PC-3 (cell line): ENCODE results near the gene FAM120B. TPM values are rescaled to one million over a fixed set of nuclear protein-coding genes. Genes with fewer than 3 reads are reported as not detected.

Experiments used
- ATAC-seq: fragments of 200-7000 bp; cut with Tn5 transposase; 2 replicates; pipeline ENCODE4 v1.9.1; 2020; ENCODE audit warnings: mild to moderate bottlenecking, moderate library complexity
- BruUV-seq: library from RNA; stranded (reverse); fragments of 400-500 nt; replicated peaks from 2 replicates; lab custom pipeline; 2021; lab: Mats Ljungman, UMichigan
- CTCF ChIA-PET: fragments of 300-600 bp; sonication (Branson Sonifier 250); formaldehyde crosslinking; loops from one replicate; lab custom pipeline; 2022; ENCODE audit warnings: antibody characterized with exemption; lab: Charles Lee
- POLR2A ChIA-PET: fragments of 300-600 bp; sonication (Branson Sonifier 250); formaldehyde crosslinking; loops from one replicate; lab custom pipeline; 2022; ENCODE audit warnings: antibody characterized with exemption; ENCODE audit not compliant: unreplicated experiment; lab: Charles Lee
- DNase-seq: peaks from one replicate; pipeline ENCODE4 v3.0.0-alpha.2; 2015
- H2AFZ ChIP-seq: fragments of 300-600 bp; sonication (generic); 2 replicates; pipeline ENCODE4 v1.6.0; 2016; ENCODE audit warnings: antibody characterized with exemption, low read length
- H3F3A ChIP-seq: fragments of 300-600 bp; sonication (generic); one replicate; pipeline ENCODE4 v1.6.0; 2017; ENCODE audit warnings: antibody characterized with exemption, low read length, control low read depth, mild to moderate bottlenecking; ENCODE audit not compliant: unreplicated experiment
- H3K27ac ChIP-seq: fragments of 300-600 bp; sonication (generic); 2 replicates; pipeline ENCODE4 v1.5.1; 2016; ENCODE audit warnings: mild to moderate bottlenecking, low read length
- H3K27me3 ChIP-seq: fragments of 300-600 bp; sonication (generic); 2 replicates; pipeline ENCODE4 v1.6.1; 2016; ENCODE audit warnings: low read length, mixed read lengths
- H3K36me3 ChIP-seq: fragments of 300-600 bp; sonication (generic); 2 replicates; pipeline ENCODE4 v1.6.1; 2016; ENCODE audit warnings: low read depth, mixed run types, low read length, mixed read lengths
- H3K4me1 ChIP-seq: fragments of 300-600 bp; sonication (generic); 2 replicates; pipeline ENCODE4 v1.5.1; 2016; ENCODE audit warnings: low read length; ENCODE audit not compliant: insufficient read depth
- H3K4me2 ChIP-seq: fragments of 300-600 bp; sonication (generic); 2 replicates; pipeline ENCODE4 v1.6.0; 2016; ENCODE audit warnings: low read length
- H3K4me3 ChIP-seq: fragments of 300-600 bp; sonication (generic); 2 replicates; pipeline ENCODE4 v1.5.1; 2016; ENCODE audit warnings: mild to moderate bottlenecking, low read length, mixed read lengths
- H3K79me2 ChIP-seq: fragments of 300-600 bp; sonication (generic); 2 replicates; pipeline ENCODE4 v1.6.1; 2017; ENCODE audit warnings: low read length, mixed read lengths
- H3K9ac ChIP-seq: fragments of 300-600 bp; sonication (generic); 2 replicates; pipeline ENCODE4 v1.6.0; 2016; ENCODE audit warnings: mild to moderate bottlenecking, low read length
- H3K9me2 ChIP-seq: fragments of 300-600 bp; sonication (generic); replicated peaks from 2 replicates; pipeline ENCODE4 v1.6.1; 2016; ENCODE audit warnings: mixed run types, low read length, mixed read lengths
- H3K9me3 ChIP-seq: fragments of 300-600 bp; sonication (generic); 2 replicates; pipeline ENCODE4 v1.6.1; 2016; ENCODE audit warnings: low read length, mixed read lengths
- H4K20me1 ChIP-seq: fragments of 300-600 bp; sonication (generic); 2 replicates; pipeline ENCODE4 v1.6.1; 2016; ENCODE audit warnings: low read length, mixed read lengths
- EZH2 ChIP-seq: fragments of 300-600 bp; sonication (generic); IDR thresholded peaks from one replicate; pipeline ENCODE4 v1.6.1; 2017; ENCODE audit warnings: antibody characterized with exemption, mild to moderate bottlenecking, low read length; ENCODE audit not compliant: unreplicated experiment
- EZH2phosphoT487 ChIP-seq: fragments of 300-600 bp; sonication (generic); IDR thresholded peaks from 2 replicates; pipeline ENCODE4 v1.6.1; 2018; ENCODE audit warnings: mild to moderate bottlenecking, antibody characterized with exemption, low read length, borderline replicate concordance
- intact Hi-C: fragments of 100-400 bp; cut with micrococcal nuclease; formaldehyde crosslinking; loops from 2 replicates; pipeline ENCODE4 v1.9.0; 2023
- total RNA-seq: library from RNA; depleted of rRNA; stranded (reverse); fragments of >200 nt; gene quantifications from 2 replicates; pipeline ENCODE4 v1.2.3, GENCODE V29; 2014
- TF ChIP-seq, protein P1 (sequence below): fragments of 300-600 bp; sonication (generic); conservative IDR thresholded peaks from 2 replicates; pipeline ENCODE4 v1.5.1; 2017; ENCODE audit warnings: antibody characterized with exemption, low read depth, mild to moderate bottlenecking, low read length

The FAM120B gene
- total RNA-seq, 1 experiment from 2014 or later: 8.7 TPM

DNA sequence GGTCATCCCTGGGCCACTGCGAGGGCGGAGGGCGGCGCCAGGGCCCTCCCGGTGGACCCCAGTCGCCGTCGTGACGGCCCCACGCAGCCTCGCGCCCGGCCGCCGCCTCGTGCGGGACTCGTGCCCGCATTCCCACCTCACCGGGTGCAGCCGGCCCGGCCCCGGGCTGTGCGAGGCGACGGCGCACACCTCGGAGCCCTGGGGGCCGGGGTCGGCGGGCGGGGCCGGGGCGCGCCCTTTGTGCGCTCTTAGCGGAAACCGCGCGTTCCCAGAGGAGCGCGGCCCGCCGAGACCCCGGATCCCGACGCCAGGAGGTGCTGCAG lies 10.2 kb upstream of the FAM120B start:
- CTCF ChIA-PET: no interaction called here
- ATAC-seq: no peak
- Histone ChIP-seq H3K4me1 (peaks cover 10% of the 10 kb centered on the region), H3K36me3 (no peaks in the 10 kb centered on the region), H4K20me1 (no peaks in the 10 kb centered on the region), H3K27ac (no peak overlapping the region), H3K9ac (no peak overlapping the region), H3K4me3 (peak overlapping the region; percentile 68), H3K4me2 (0 out of 2 replicates have a peak overlapping the region, but pooled peaks have one; percentile 83), H3F3A (no peaks in the 10 kb centered on the region), H3K27me3 (peaks cover 37% of the 10 kb centered on the region), H2AFZ (no peak overlapping the region), H3K9me3 (no peaks in the 10 kb centered on the region), H3K79me2 (no peaks in the 10 kb centered on the region), H3K9me2 (no peaks in the 10 kb centered on the region)
- POLR2A ChIA-PET: no interaction called here
- intact Hi-C loops: no loop called here
- no peak for DNase-seq
- TF ChIP-seq, protein P1, sequence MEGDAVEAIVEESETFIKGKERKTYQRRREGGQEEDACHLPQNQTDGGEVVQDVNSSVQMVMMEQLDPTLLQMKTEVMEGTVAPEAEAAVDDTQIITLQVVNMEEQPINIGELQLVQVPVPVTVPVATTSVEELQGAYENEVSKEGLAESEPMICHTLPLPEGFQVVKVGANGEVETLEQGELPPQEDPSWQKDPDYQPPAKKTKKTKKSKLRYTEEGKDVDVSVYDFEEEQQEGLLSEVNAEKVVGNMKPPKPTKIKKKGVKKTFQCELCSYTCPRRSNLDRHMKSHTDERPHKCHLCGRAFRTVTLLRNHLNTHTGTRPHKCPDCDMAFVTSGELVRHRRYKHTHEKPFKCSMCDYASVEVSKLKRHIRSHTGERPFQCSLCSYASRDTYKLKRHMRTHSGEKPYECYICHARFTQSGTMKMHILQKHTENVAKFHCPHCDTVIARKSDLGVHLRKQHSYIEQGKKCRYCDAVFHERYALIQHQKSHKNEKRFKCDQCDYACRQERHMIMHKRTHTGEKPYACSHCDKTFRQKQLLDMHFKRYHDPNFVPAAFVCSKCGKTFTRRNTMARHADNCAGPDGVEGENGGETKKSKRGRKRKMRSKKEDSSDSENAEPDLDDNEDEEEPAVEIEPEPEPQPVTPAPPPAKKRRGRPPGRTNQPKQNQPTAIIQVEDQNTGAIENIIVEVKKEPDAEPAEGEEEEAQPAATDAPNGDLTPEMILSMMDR: no peak
- TF ChIP-seq EZH2phosphoT487 (no peak), EZH2 (no peak)
- no TSS peak for BruUV-seq

GRCh38 chr6:170296746-170297575 lies 9.6 kb upstream of the FAM120B start:
- H3K27me3 ChIP-seq: peaks cover 33% of the 10 kb centered on the region
- POLR2A ChIA-PET: no interaction called here
- no peaks in the 10 kb centered on the region for H3F3A ChIP-seq
- H3K27ac ChIP-seq: no peak overlapping the region
- no peak for TF ChIP-seq EZH2
- TF ChIP-seq EZH2phosphoT487: no peak
- TF ChIP-seq, protein P1: no peak
- no TSS peak for BruUV-seq
- H3K9me3 ChIP-seq: no peaks in the 10 kb centered on the region
- H4K20me1 ChIP-seq: no peaks in the 10 kb centered on the region
- peaks cover 10% of the 10 kb centered on the region for H3K4me1 ChIP-seq
- DNase-seq (no peak), ATAC-seq (no peak)
- intact Hi-C loops: no loop called here
- no peak overlapping the region for H2AFZ ChIP-seq
- H3K4me2 ChIP-seq: no peak overlapping the region
- no peaks in the 10 kb centered on the region for H3K36me3 ChIP-seq
- no peak overlapping the region for H3K9ac ChIP-seq
- CTCF ChIA-PET: no interaction called here
- H3K9me2 ChIP-seq: no peaks in the 10 kb centered on the region
- H3K4me3 ChIP-seq: no peak overlapping the region
- H3K79me2 ChIP-seq: no peaks in the 10 kb centered on the region

- CTCF ChIA-PET: no interaction called here
- ATAC-seq: no peak
These were observed 8.8 kb upstream of the FAM120B start for GRCh38 chr6:170297576-170298330.

More at GRCh38 chr6:170297576-170298330, 8.8 kb upstream of the FAM120B start:
- Histone ChIP-seq H4K20me1 (no peaks in the 10 kb centered on the region), H3K9ac (no peak overlapping the region), H3K27me3 (peaks cover 25% of the 10 kb centered on the region), H3K4me3 (no peak overlapping the region), H2AFZ (no peak overlapping the region), H3K4me2 (no peak overlapping the region), H3K4me1 (peaks cover 4% of the 10 kb centered on the region), H3K79me2 (no peaks in the 10 kb centered on the region), H3K36me3 (no peaks in the 10 kb centered on the region), H3F3A (no peaks in the 10 kb centered on the region), H3K9me2 (no peaks in the 10 kb centered on the region), H3K9me3 (no peaks in the 10 kb centered on the region), H3K27ac (no peak overlapping the region)
- no peak for TF ChIP-seq EZH2phosphoT487
- no peak for TF ChIP-seq EZH2
- TF ChIP-seq, protein P1: no peak
- intact Hi-C loops: no loop called here
- POLR2A ChIA-PET: no interaction called here
- no peak for DNase-seq
- no TSS peak for BruUV-seq
